GOT3 (cell line): Measurements from ENCODE around the gene ERGIC1.
A peak's percentile ranks its signal among the peaks of the same experiment; 100 is the strongest.
"Not testable (repeated sequence)": the region's sequence is repeated elsewhere in the genome, so short reads cannot be mapped to it uniquely, and the experiment has no call there.

Source experiments
- DNase-seq: peaks from one replicate; lab custom pipeline; 2025; ENCODE audit warnings: mixed read lengths; lab: John Stamatoyannopoulos, UW

The ERGIC1 gene

GRCh38 chr5:172833686-172834414 lies at the start of gene ERGIC1:
ERGIC1 (plus strand) TSS chr5:172834251; CDS start chr5:172834414, 163 bp downstream.
- DNase-seq: peak; percentile 62

GRCh38 chr5:172785429-172786088 lies 48.5 kb upstream of the ERGIC1 start:
- DNase-seq: no peak

- no peak for DNase-seq
Measured at GRCh38 chr5:172786736-172787462, 47.2 kb upstream of the ERGIC1 start.

GRCh38 chr5:172787538-172787937 lies 46.5 kb upstream of the ERGIC1 start:
- not testable (repeated sequence) for DNase-seq

- no peak for DNase-seq
Measured at GRCh38 chr5:172788771-172789686, 45.0 kb upstream of the ERGIC1 start.

GRCh38 chr5:172789687-172790495 lies 44.2 kb upstream of the ERGIC1 start:
- peak; percentile 44 for DNase-seq

- no peak for DNase-seq
Measured at GRCh38 chr5:172790496-172790889, 43.6 kb upstream of the ERGIC1 start.

GRCh38 chr5:172791286-172791685 lies 42.8 kb upstream of the ERGIC1 start:
- no peak for DNase-seq

- DNase-seq: no peak
Measured at GRCh38 chr5:172791726-172792445, 42.2 kb upstream of the ERGIC1 start.

- DNase-seq: no peak
Measured at GRCh38 chr5:172792701-172793570, 41.1 kb upstream of the ERGIC1 start.

- no peak for DNase-seq
Measured at GRCh38 chr5:172793577-172794488, 40.2 kb upstream of the ERGIC1 start.

- DNase-seq: peak; percentile 68
Measured at GRCh38 chr5:172795318-172795977, 38.6 kb upstream of the ERGIC1 start.

- DNase-seq: no peak
Measured at GRCh38 chr5:172796306-172796705, 37.7 kb upstream of the ERGIC1 start.

GRCh38 chr5:172797771-172798191 lies 36.3 kb upstream of the ERGIC1 start:
- DNase-seq: no peak

GRCh38 chr5:172798422-172799215 lies 35.4 kb upstream of the ERGIC1 start:
- DNase-seq: no peak

GRCh38 chr5:172799416-172799815 lies 34.6 kb upstream of the ERGIC1 start:
- no peak for DNase-seq

- DNase-seq: no peak
Measured at GRCh38 chr5:172800088-172800551, 33.9 kb upstream of the ERGIC1 start.
